Activated T-cell treated with anti-CD3 and anti-CD28 coated beads for 1 hour (primary cell): ENCODE measurements around the gene ELFN2.
A peak's percentile ranks its signal among the peaks of the same experiment; 100 is the strongest.

Experiments
- DNase-seq: peaks from one replicate; pipeline ENCODE4 v3.0.0-alpha.2; 2020; ENCODE audit warnings: low read depth

Gene ELFN2

GRCh38 chr22:37455896-37456295 is 28.6 kb upstream of the ELFN2 start:
- no peak for DNase-seq

GRCh38 chr22:37454857-37455686 is 27.8 kb upstream of the ELFN2 start:
- DNase-seq: no peak

GRCh38 chr22:37453696-37454095 is 26.4 kb upstream of the ELFN2 start:
- no peak for DNase-seq

- DNase-seq: no peak
Observed at GRCh38 chr22:37451218-37451617, 23.9 kb upstream of the ELFN2 start.

GRCh38 chr22:37449331-37450001 is 22.2 kb upstream of the ELFN2 start:
- DNase-seq: no peak

GRCh38 chr22:37448516-37449127 is 21.3 kb upstream of the ELFN2 start:
- DNase-seq: no peak

GRCh38 chr22:37445501-37445900 is 18.2 kb upstream of the ELFN2 start:
- no peak for DNase-seq

GRCh38 chr22:37443977-37444376 is 16.7 kb upstream of the ELFN2 start:
- no peak for DNase-seq

GRCh38 chr22:37443086-37443485 is 15.8 kb upstream of the ELFN2 start:
- DNase-seq: no peak

- no peak for DNase-seq
Observed at GRCh38 chr22:37442537-37442936, 15.3 kb upstream of the ELFN2 start.

- no peak for DNase-seq
Observed at GRCh38 chr22:37442135-37442534, 14.9 kb upstream of the ELFN2 start.

GRCh38 chr22:37440875-37441274 is 13.6 kb upstream of the ELFN2 start:
- DNase-seq: no peak

- no peak for DNase-seq
Observed at GRCh38 chr22:37439347-37439746, 12.1 kb upstream of the ELFN2 start.

- no peak for DNase-seq
Observed at GRCh38 chr22:37435970-37436603, 8.8 kb upstream of the ELFN2 start.

GRCh38 chr22:37433786-37434185 is 6.5 kb upstream of the ELFN2 start:
- no peak for DNase-seq

GRCh38 chr22:37432708-37433054 is 5.4 kb upstream of the ELFN2 start:
- no peak for DNase-seq

GRCh38 chr22:37431801-37432707 is 4.8 kb upstream of the ELFN2 start:
- no peak for DNase-seq

- DNase-seq: no peak
Observed at GRCh38 chr22:37431366-37431765, 4.1 kb upstream of the ELFN2 start.

GRCh38 chr22:37430941-37431340 is 3.7 kb upstream of the ELFN2 start:
- DNase-seq: no peak

GRCh38 chr22:37428649-37429586 is 1.6 kb upstream of the ELFN2 start:
- peak; percentile 51 for DNase-seq
